Activated T-cell treated with anti-CD3 and anti-CD28 coated beads for 48 hours (primary cell): ENCODE measurements around the gene NBEAL1.
"Not testable (repeated sequence)": the region's sequence is repeated elsewhere in the genome, so short reads cannot be mapped to it uniquely, and the experiment has no call there.

Experiments used
- DNase-seq: peaks from one replicate; pipeline ENCODE4 v3.0.0-alpha.2; 2020; ENCODE audit warnings: low read depth

NBEAL1 gene

GRCh38 chr2:203039211-203039610 is 24.5 kb downstream of the NBEAL1 start:
- not testable (repeated sequence) for DNase-seq

GRCh38 chr2:203040966-203041521 is 26.4 kb downstream of the NBEAL1 start:
- DNase-seq, result no peak

GRCh38 chr2:203042178-203042577 is 27.5 kb downstream of the NBEAL1 start:
- DNase-seq, result no peak

- no peak for DNase-seq
Measured at GRCh38 chr2:203043226-203043625, 28.6 kb downstream of the NBEAL1 start.

GRCh38 chr2:203045867-203046266 is 31.2 kb downstream of the NBEAL1 start:
- no peak for DNase-seq

- no peak for DNase-seq
Measured at GRCh38 chr2:203052539-203052938, 37.9 kb downstream of the NBEAL1 start.

GRCh38 chr2:203059567-203060240 is 45.0 kb downstream of the NBEAL1 start:
- no peak for DNase-seq

- DNase-seq, result no peak
Measured at GRCh38 chr2:203061346-203061745, 46.7 kb downstream of the NBEAL1 start.

- DNase-seq, result no peak
Measured at GRCh38 chr2:203062126-203062525, 47.5 kb downstream of the NBEAL1 start.

- DNase-seq, result not testable (repeated sequence)
Measured at GRCh38 chr2:203066519-203067091, 51.9 kb downstream of the NBEAL1 start.

- no peak for DNase-seq
Measured at GRCh38 chr2:203070701-203071100, 56.0 kb downstream of the NBEAL1 start.

GRCh38 chr2:203071148-203071547 is 56.5 kb downstream of the NBEAL1 start:
- DNase-seq, result no peak

- no peak for DNase-seq
Measured at GRCh38 chr2:203072371-203072770, 57.7 kb downstream of the NBEAL1 start.

- no peak for DNase-seq
Measured at GRCh38 chr2:203077451-203077850, 62.8 kb downstream of the NBEAL1 start.

GRCh38 chr2:203080447-203081045 is 65.9 kb downstream of the NBEAL1 start:
- DNase-seq, result no peak

- no peak for DNase-seq
Measured at GRCh38 chr2:203083328-203083727, 68.7 kb downstream of the NBEAL1 start.

- not testable (repeated sequence) for DNase-seq
Measured at GRCh38 chr2:203086381-203086780, 71.7 kb downstream of the NBEAL1 start.

- DNase-seq, result not testable (repeated sequence)
Measured at GRCh38 chr2:203090721-203091120, 76.0 kb downstream of the NBEAL1 start.

GRCh38 chr2:203097735-203098134 is 83.1 kb downstream of the NBEAL1 start:
- no peak for DNase-seq

- DNase-seq, result not testable (repeated sequence)
Measured at GRCh38 chr2:203102357-203102756, 87.7 kb downstream of the NBEAL1 start.

GRCh38 chr2:203104273-203104672 is 89.6 kb downstream of the NBEAL1 start:
- DNase-seq, result no peak

- no peak for DNase-seq
Measured at GRCh38 chr2:203105996-203106395, 91.3 kb downstream of the NBEAL1 start.

GRCh38 chr2:203110496-203110895 is 95.8 kb downstream of the NBEAL1 start:
- not testable (repeated sequence) for DNase-seq
